GM18519 (cell line): ENCODE data around the gene BRD3OS.

Experiments
- ATAC-seq: cut with Tn5 transposase; IDR thresholded peaks from one replicate; pipeline ENCODE4 v1.9.1; 2021; ENCODE audit warnings: mild to moderate bottlenecking, moderate library complexity; ENCODE audit not compliant: unreplicated experiment, low FRiP score

BRD3OS gene

GRCh38 chr9:134076644-134077043 is 51.4 kb downstream of the BRD3OS start:
- ATAC-seq: no peak
